ENCODE measurements around the gene SHTN1.

The SHTN1 gene

GRCh38 chr10:116994113-116994890, 10.7 kb downstream of the SHTN1 start:
- TF ChIP-seq, protein P1, sequence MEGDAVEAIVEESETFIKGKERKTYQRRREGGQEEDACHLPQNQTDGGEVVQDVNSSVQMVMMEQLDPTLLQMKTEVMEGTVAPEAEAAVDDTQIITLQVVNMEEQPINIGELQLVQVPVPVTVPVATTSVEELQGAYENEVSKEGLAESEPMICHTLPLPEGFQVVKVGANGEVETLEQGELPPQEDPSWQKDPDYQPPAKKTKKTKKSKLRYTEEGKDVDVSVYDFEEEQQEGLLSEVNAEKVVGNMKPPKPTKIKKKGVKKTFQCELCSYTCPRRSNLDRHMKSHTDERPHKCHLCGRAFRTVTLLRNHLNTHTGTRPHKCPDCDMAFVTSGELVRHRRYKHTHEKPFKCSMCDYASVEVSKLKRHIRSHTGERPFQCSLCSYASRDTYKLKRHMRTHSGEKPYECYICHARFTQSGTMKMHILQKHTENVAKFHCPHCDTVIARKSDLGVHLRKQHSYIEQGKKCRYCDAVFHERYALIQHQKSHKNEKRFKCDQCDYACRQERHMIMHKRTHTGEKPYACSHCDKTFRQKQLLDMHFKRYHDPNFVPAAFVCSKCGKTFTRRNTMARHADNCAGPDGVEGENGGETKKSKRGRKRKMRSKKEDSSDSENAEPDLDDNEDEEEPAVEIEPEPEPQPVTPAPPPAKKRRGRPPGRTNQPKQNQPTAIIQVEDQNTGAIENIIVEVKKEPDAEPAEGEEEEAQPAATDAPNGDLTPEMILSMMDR (IDR thresholded peaks at IDR 0.05): no peak

DNA sequence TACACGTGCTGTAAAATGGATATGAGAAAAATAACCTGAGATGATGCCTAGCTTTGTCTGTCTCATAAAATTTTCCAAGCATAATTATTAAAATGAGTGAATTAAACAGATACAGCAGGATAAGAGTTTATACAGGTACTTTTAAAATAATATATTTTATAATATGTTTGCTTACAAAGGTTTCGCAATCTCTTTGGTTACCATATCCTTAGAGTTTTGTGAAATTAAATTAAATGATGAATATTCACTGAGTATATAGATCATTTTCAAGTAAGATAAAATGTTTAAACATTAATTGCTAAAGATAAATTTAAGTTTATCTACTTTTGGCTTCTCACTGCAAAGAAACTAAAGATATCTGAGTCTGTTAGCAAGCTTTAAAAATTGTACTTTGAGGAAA, 11.4 kb downstream of the SHTN1 start:
- TF ChIP-seq, protein P1 (IDR thresholded peaks at IDR 0.05): no peak

DNA sequence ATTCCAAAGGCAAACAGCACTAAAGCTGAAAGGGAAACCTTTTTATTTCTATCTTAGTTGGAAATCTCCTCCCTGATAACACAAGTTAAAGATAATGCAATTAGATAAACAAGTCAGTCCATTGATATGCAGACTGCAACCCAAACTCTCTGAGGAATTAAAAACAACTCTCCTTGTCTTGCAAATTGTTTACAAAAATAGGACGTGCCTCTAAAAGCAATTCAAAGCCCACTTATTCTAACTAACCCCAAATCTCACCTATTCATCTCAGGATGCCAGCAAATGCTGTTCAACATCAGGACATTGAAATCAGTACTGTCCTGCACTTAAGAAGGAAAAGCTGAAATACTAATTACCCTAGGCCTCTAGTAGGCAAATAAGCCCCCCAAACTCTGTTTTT, 12.8 kb downstream of the SHTN1 start:
- TF ChIP-seq, protein P1 (IDR thresholded peaks at IDR 0.05): no peak

DNA sequence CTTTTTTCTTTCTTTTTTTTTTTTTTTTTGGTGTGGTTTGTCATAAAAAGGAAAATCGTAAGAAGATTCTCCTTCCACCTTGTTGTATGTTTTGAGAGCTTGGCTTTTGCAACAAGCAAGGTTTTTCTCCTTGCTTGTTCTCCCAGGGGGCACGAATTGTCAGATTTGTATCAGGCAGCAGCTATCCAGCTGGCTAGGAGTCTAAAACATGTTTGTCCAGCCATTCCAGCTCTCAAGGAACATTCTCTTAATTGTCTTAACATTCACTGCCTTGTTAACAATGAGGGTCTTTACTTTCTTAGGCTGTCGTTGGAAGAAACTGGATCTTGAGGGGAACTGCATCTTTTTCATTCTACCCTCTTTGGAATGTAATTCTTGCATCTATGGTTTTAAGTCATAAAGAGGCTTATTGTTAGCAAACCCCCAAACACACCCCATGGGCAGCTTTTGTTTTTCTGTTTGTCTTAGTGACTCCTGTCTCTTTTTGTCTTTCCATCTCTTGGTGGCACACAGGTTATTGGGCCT, 14.6 kb downstream of the SHTN1 start:
- TF ChIP-seq, protein P1 (IDR thresholded peaks at IDR 0.05): no peak

DNA sequence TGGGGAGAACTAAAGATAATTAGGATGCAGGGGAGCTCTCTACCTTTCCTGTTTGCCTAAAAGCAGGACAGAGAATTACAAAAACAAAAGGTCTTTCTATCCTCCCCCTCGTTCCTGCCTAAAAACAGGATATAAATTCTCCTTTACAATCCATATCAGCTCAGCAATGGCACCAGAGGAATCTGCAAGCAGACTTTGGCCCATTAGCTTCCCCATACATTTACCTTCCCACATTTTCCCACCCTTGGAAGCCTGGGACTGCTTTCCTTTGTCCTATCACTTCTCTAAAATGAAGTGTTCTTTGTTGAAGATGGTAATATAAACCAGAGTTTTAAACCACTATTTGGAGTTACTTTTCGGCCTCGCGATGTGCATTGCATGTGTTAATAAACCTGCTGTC, 15.5 kb downstream of the SHTN1 start:
- TF ChIP-seq, protein P1 (IDR thresholded peaks at IDR 0.05): no peak

DNA sequence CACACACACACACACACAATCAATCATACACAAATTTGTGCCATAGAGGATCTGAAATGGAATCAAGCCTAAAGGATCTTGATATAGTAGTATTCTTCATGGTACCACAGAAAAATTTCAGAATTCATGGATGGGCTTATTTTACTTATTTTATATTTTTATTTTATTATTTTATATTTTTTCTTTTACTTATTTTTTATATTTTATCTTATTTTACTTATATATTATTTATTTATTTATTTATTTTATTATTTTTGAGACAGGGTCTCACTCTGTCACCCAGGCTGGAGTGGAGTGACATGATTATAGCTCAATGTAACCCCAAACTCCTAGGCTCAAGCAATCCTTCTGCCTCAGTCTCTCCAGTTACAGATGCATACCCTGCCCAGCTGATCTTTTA, 16.7 kb downstream of the SHTN1 start:
- TF ChIP-seq, protein P1 (IDR thresholded peaks at IDR 0.05): no peak

GRCh38 chr10:116985611-116986010, 19.4 kb downstream of the SHTN1 start:
- TF ChIP-seq, protein P1 (IDR thresholded peaks at IDR 0.05): no peak

Data from LNCAP (cell line).